PC-9 (cell line): ENCODE measurements around the gene ACYP2. TPM values are rescaled to one million over a fixed set of nuclear protein-coding genes. Genes with fewer than 3 reads are reported as not detected.

Source experiments
- BruUV-seq: library from RNA; stranded (reverse); fragments of 400-500 nt; replicated peaks from 2 replicates; lab custom pipeline; 2021; lab: Mats Ljungman, UMichigan
- CTCF ChIA-PET: fragments of 300-600 bp; sonication (Branson Sonifier 250); formaldehyde crosslinking; loops from one replicate; lab custom pipeline; 2022; ENCODE audit warnings: antibody characterized with exemption; lab: Charles Lee
- POLR2A ChIA-PET: fragments of 300-600 bp; sonication (Branson Sonifier 250); formaldehyde crosslinking; loops from one replicate; lab custom pipeline; 2022; ENCODE audit warnings: antibody characterized with exemption; ENCODE audit not compliant: unreplicated experiment; lab: Charles Lee
- DNase-seq, 2 experiments: peaks; one replicate each; pipeline versions ENCODE4 v3.0.0 to v3.0.0-alpha.2; 2015 to 2022; ENCODE audit warnings: mixed read lengths in 1 of 2
- H2AFZ ChIP-seq: fragments of 200-600 bp; sonication (generic); 2 replicates; pipeline ENCODE4 v1.8.1; 2017; ENCODE audit warnings: antibody characterized with exemption
- H3F3A ChIP-seq: fragments of 200-600 bp; sonication (generic); 2 replicates; pipeline ENCODE4 v1.8.1; 2017; ENCODE audit warnings: antibody characterized with exemption, mild to moderate bottlenecking, low read depth; ENCODE audit not compliant: insufficient read depth
- H3K27ac ChIP-seq: fragments of 200-600 bp; sonication (generic); 2 replicates; pipeline ENCODE4 v1.6.1; 2016; ENCODE audit warnings: mixed run types
- H3K27me3 ChIP-seq: fragments of 200-600 bp; sonication (generic); 2 replicates; pipeline ENCODE4 v1.6.1; 2016; ENCODE audit warnings: low read depth, mixed run types; ENCODE audit not compliant: insufficient read depth
- H3K36me3 ChIP-seq: fragments of 200-600 bp; sonication (generic); 2 replicates; pipeline ENCODE4 v1.6.1; 2016; ENCODE audit warnings: low read depth, mixed run types
- H3K4me1 ChIP-seq: fragments of 200-600 bp; sonication (generic); replicated peaks from 2 replicates; pipeline ENCODE4 v1.6.1; 2016; ENCODE audit warnings: mixed run types; ENCODE audit not compliant: insufficient read depth
- H3K4me2 ChIP-seq: fragments of 200-600 bp; sonication (generic); 2 replicates; pipeline ENCODE4 v1.6.1; 2017; ENCODE audit warnings: mixed run types
- H3K4me3 ChIP-seq: fragments of 200-600 bp; sonication (generic); 2 replicates; pipeline ENCODE4 v1.6.1; 2016; ENCODE audit warnings: mixed run types
- H3K79me2 ChIP-seq: fragments of 200-600 bp; sonication (generic); 2 replicates; pipeline ENCODE4 v1.6.1; 2017; ENCODE audit warnings: low read depth, mixed run types
- H3K9me2 ChIP-seq: fragments of 200-600 bp; sonication (generic); 2 replicates; pipeline ENCODE4 v1.8.1; 2017; ENCODE audit warnings: mild to moderate bottlenecking; ENCODE audit not compliant: insufficient read depth
- H3K9me3 ChIP-seq: fragments of 200-600 bp; sonication (generic); 2 replicates; pipeline ENCODE4 v1.8.1; 2016; ENCODE audit warnings: low read depth; ENCODE audit not compliant: insufficient read depth
- H4K20me1 ChIP-seq: fragments of 200-600 bp; sonication (generic); 2 replicates; pipeline ENCODE4 v1.8.1; 2017; ENCODE audit not compliant: insufficient read depth
- EZH2 ChIP-seq: fragments of 200-600 bp; sonication (generic); IDR thresholded peaks from 2 replicates; pipeline ENCODE4 v1.8.0; 2017; ENCODE audit warnings: antibody characterized with exemption, low read depth
- intact Hi-C: fragments of 100-400 bp; cut with micrococcal nuclease; formaldehyde crosslinking; loops from one replicate; pipeline ENCODE4 v1.10.0; 2022; ENCODE audit not compliant: unreplicated experiment
- total RNA-seq: library from RNA; stranded (reverse); gene quantifications from 2 replicates; pipeline ENCODE4 v1.2.3, GENCODE V29; 2021
- TF ChIP-seq, protein P1 (sequence below): fragments of 200-600 bp; sonication (generic); conservative IDR thresholded peaks from 2 replicates; pipeline ENCODE4 v1.6.1; 2017; ENCODE audit warnings: mixed run types, antibody characterized with exemption, mild to moderate bottlenecking, moderate library complexity

ACYP2 gene
- total RNA-seq, 1 experiment from 2014 or later = 25.9 TPM

DNA sequence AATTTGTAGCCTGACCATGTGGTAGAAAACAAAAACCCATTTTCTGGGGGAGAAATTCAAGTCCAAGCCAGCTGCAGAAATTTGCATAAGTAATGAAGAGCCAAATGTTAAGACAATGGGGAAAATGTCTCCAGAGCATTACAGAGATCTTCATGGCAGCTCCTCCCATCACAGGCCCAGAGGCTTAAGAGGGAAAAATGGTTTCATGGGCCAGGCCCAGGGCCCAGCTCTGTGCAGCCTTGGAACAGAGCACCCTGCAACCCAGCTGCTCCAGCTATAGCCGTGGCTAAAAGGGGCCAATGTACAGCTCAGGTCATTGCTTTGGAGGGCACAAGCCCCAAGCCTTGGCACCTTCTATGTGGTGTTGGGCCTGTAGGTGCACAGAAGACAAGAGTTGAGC lies 209.7 kb downstream of the ACYP2 start:
- no peak overlapping the region for H3K27ac ChIP-seq
- H3K36me3 ChIP-seq = no peaks in the 10 kb centered on the region
- H3K4me3 ChIP-seq = no peak overlapping the region
- BruUV-seq = no TSS peak
- no peak for DNase-seq
- H3K4me1 ChIP-seq = peaks cover 6% of the 10 kb centered on the region
- no peak overlapping the region for H2AFZ ChIP-seq
- H3K79me2 ChIP-seq = no peaks in the 10 kb centered on the region
- POLR2A ChIA-PET = no interaction called here
- no peaks in the 10 kb centered on the region for H3K9me2 ChIP-seq
- no peaks in the 10 kb centered on the region; the same call in 1 of the 2 replicates for H3F3A ChIP-seq
- H3K27me3 ChIP-seq = no peaks in the 10 kb centered on the region
- H3K4me2 ChIP-seq = no peak overlapping the region
- peaks cover 5% of the 10 kb centered on the region; the same call in 1 of the 2 replicates for H3K9me3 ChIP-seq
- TF ChIP-seq EZH2 = no peak
- TF ChIP-seq, protein P1, sequence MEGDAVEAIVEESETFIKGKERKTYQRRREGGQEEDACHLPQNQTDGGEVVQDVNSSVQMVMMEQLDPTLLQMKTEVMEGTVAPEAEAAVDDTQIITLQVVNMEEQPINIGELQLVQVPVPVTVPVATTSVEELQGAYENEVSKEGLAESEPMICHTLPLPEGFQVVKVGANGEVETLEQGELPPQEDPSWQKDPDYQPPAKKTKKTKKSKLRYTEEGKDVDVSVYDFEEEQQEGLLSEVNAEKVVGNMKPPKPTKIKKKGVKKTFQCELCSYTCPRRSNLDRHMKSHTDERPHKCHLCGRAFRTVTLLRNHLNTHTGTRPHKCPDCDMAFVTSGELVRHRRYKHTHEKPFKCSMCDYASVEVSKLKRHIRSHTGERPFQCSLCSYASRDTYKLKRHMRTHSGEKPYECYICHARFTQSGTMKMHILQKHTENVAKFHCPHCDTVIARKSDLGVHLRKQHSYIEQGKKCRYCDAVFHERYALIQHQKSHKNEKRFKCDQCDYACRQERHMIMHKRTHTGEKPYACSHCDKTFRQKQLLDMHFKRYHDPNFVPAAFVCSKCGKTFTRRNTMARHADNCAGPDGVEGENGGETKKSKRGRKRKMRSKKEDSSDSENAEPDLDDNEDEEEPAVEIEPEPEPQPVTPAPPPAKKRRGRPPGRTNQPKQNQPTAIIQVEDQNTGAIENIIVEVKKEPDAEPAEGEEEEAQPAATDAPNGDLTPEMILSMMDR = no peak
- H4K20me1 ChIP-seq = no peaks in the 10 kb centered on the region
- CTCF ChIA-PET = no interaction called here
- intact Hi-C loops = no loop called here

DNA sequence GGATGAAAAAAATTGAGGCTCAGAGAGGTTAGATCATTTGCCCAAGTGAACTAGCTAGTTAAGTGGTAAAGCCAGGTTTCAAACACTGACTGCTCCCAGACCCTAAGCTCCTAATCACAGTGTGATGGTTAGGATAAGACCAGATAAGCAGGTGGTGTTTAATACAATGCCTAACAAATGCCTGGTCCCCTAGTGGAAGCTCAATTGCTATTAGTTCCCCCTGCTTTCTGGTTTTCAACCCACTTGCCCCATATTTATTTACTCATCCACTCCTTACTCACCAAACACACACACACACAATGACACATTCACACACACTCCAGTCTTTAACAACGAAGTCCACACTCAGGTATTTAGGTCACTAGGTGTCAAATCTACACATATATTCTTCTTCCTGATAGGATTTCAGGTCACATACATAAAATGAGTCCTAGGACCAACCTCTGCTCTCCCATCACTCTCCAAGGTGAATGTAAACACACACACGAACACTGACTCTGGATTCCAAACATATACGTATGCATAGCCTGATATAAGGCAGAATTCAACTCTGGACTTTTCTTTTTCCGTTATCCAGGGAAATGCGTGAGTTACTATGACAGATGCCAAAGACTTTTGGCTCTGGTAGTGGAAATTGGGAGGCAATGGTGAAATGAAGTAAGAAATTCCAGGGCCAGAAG lies 214.2 kb downstream of the ACYP2 start:
- TF ChIP-seq, protein P1 = no peak
- no peak for TF ChIP-seq EZH2
- no peak for DNase-seq
- BruUV-seq = no TSS peak
- H3K27me3 ChIP-seq = no peaks in the 10 kb centered on the region
- H2AFZ ChIP-seq = peak overlapping the region; percentile 99
- H3K9me2 ChIP-seq = no peaks in the 10 kb centered on the region
- H3K4me1 ChIP-seq = peaks cover 15% of the 10 kb centered on the region
- peak overlapping the region; percentile 74 for H3K4me3 ChIP-seq
- H3K27ac ChIP-seq = no peak overlapping the region
- H3K79me2 ChIP-seq = no peaks in the 10 kb centered on the region
- H3K9me3 ChIP-seq = peaks cover 1% of the 10 kb centered on the region; the same call in 1 of the 2 replicates
- H3K36me3 ChIP-seq = no peaks in the 10 kb centered on the region
- POLR2A ChIA-PET = interaction anchor here (0.5 to 0.7 kb wide), 2 partner anchors 128 to 142 kb away, joined by 3 to 4 read pairs; no protein-coding TSS in a partner anchor
- H4K20me1 ChIP-seq = no peaks in the 10 kb centered on the region
- no peaks in the 10 kb centered on the region; the same call in 1 of the 2 replicates for H3F3A ChIP-seq
- peak overlapping the region; percentile 95 for H3K4me2 ChIP-seq
- intact Hi-C loops = loop anchor here (1.0 to 10.0 kb wide), 2 partner anchors 115 to 128 kb away; no protein-coding TSS in a partner anchor
- CTCF ChIA-PET = interaction anchor here (0.6 kb wide), 1 partner anchor 150 kb away, joined by 3 read pairs; no protein-coding TSS in a partner anchor

DNA sequence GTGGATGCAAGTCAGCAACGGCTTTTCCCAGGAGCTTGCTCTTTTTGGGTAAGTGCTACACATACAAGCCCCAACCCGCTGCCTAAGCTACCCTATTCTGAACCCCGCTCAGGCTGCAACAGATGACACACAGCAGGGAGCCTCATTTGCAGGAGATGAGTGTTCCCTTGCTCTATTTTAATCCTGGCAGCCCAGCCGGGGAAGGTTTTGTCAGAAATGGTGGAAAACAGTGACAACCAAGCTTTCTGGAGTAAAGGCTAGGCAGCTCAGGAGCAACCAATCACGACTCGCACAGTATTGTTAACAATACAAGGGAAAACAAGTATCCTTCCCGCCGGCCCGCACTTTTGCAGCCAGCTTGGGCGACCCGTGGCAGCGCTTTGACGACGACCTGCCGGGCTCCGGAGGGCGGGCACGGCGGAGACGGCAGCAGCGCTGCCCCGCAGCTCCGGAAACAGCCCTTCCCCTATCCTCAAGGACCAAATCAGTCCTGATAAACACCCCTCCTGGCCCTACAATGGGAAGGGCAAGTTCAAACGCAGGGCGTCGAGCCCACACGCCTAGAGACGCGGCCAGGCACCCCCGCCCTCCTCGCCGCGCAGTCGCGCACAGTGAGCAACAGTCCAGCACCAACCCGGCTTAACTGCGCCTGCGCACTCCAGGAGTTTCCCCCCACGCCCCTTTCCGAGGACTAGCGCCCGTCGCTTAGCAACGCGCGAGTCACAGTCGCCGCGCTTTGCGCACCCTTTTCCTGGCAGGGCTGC lies 214.9 kb downstream of the ACYP2 start:
- BruUV-seq = TSS peak; percentile 95
- intact Hi-C loops = loop anchor here (1.0 to 10.0 kb wide), 2 partner anchors 116 to 127 kb away; no protein-coding TSS in a partner anchor
- CTCF ChIA-PET = no interaction called here
- Histone ChIP-seq H3K36me3 (no peaks in the 10 kb centered on the region), H3K27me3 (no peaks in the 10 kb centered on the region), H3K9me3 (no peaks in the 10 kb centered on the region), H3K79me2 (no peaks in the 10 kb centered on the region), H3K4me2 (peak overlapping the region; percentile 95), H4K20me1 (no peaks in the 10 kb centered on the region), H3K4me3 (peak overlapping the region; percentile 74), H3F3A (no peaks in the 10 kb centered on the region; the same call in 1 of the 2 replicates), H3K4me1 (peaks cover 15% of the 10 kb centered on the region), H3K27ac (0 out of 2 replicates have a peak overlapping the region, but pooled peaks have one; percentile 6), H2AFZ (peak overlapping the region; percentile 99), H3K9me2 (no peaks in the 10 kb centered on the region)
- TF ChIP-seq, protein P1 = no peak
- TF ChIP-seq EZH2 = no peak
- POLR2A ChIA-PET = interaction anchor here (0.5 kb wide), 1 partner anchor 142 kb away, joined by 3 read pairs; no protein-coding TSS in a partner anchor
- peak; percentile 93 to 98 for DNase-seq
